MM.1S (cell line): ENCODE results near the gene RPL18.

Experiments
- EZH2 ChIP-seq: fragments of 300-600 bp; sonication (generic); optimal IDR thresholded peaks from 2 replicates; pipeline ENCODE3; 2017; ENCODE audit warnings: low read depth, mild to moderate bottlenecking, antibody characterized with exemption, low read length, mixed read lengths
- EZH2phosphoT487 ChIP-seq: fragments of 300-600 bp; sonication (generic); IDR thresholded peaks from 2 replicates; pipeline ENCODE4 v1.6.1; 2018; ENCODE audit warnings: antibody characterized with exemption, low read length
- TF ChIP-seq, protein P1 (sequence below): fragments of 300-600 bp; sonication (generic); IDR thresholded peaks from 2 replicates; pipeline ENCODE4 v1.5.1; 2016; ENCODE audit warnings: antibody characterized with exemption, low read length, mixed read lengths

DNA sequence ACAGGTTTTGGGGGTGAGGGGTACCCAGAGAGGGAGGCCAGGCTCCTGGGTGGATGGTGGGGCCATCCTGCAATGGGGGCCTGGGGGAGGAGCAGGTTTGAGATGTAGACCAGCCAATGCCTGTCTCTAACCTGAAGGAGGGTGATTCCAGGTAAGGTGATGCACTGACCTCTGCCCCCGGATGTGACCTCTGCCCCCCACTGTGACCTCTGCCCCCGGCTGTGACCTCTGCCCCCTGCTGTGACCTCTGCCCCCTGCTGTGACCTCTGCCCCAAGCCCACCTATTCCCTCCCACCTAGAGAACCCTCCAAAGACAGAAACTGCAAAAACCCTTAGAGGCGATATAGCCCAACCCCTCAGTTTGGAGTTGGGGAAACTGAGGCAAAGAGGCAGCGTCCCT lies 22.7 kb downstream of the RPL18 start:
- TF ChIP-seq, protein P1, sequence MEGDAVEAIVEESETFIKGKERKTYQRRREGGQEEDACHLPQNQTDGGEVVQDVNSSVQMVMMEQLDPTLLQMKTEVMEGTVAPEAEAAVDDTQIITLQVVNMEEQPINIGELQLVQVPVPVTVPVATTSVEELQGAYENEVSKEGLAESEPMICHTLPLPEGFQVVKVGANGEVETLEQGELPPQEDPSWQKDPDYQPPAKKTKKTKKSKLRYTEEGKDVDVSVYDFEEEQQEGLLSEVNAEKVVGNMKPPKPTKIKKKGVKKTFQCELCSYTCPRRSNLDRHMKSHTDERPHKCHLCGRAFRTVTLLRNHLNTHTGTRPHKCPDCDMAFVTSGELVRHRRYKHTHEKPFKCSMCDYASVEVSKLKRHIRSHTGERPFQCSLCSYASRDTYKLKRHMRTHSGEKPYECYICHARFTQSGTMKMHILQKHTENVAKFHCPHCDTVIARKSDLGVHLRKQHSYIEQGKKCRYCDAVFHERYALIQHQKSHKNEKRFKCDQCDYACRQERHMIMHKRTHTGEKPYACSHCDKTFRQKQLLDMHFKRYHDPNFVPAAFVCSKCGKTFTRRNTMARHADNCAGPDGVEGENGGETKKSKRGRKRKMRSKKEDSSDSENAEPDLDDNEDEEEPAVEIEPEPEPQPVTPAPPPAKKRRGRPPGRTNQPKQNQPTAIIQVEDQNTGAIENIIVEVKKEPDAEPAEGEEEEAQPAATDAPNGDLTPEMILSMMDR: no peak
- no peak for TF ChIP-seq EZH2phosphoT487
- no peak for TF ChIP-seq EZH2
